Measurements from ENCODE around the gene ANO5. TPM values are rescaled to one million over a fixed set of nuclear protein-coding genes. Genes with fewer than 3 reads are reported as not detected.

ANO5 gene
- total RNA-seq, 1 experiment from 2014 or later: 6.3 TPM

DNA sequence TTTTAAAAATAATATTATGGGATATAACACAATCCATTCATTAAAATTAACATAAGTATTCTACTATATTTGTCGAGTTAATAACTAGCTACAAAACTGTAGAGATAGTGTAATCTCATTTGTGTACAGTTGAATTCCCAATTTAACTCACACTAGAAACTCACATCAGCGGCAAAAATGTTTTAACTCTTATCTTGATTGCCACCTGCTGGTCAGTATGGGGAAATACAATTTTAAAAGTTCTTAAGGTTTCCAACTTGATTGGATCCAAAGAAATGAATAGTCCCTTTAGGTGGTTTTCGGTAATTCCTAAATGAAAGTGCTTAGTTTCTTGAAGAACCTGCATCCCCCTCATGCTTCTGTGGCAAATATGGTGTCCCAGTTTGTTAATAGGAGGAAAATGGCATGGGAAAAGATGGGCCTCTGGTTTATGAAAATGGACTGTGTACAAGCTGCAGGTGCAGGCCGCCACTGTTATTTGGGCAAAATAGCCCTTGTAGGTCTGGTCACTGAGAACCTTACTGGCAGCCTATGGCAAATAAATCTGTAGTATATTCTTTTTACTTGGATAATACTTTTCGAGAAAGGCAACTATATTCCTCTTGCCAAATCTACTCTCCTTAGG, 111.6 kb downstream of the ANO5 start:
- H3K9me3 Mint-ChIP-seq: no peaks in the 10 kb centered on the region
- CTCF ChIA-PET: interaction anchor here (0.9 to 2.8 kb wide), 6 partner anchors 14 to 484 kb away, joined by 3 to 14 read pairs (median 4); no protein-coding TSS in a partner anchor
- H3K4me1 Mint-ChIP-seq: no peaks in the 10 kb centered on the region
- H3K27me3 Mint-ChIP-seq (ENCODE audit: low read depth): no peaks in the 10 kb centered on the region
- DNase-seq (ENCODE audit: low spot score) (no peak), ATAC-seq (peak; percentile 53)
- H3K27ac Mint-ChIP-seq: no peak overlapping the region
- no peaks in the 10 kb centered on the region for H3K36me3 Mint-ChIP-seq
- no peak overlapping the region for H3K4me3 Mint-ChIP-seq
- TF ChIP-seq JUN (CRISPR knock-in tag; IDR thresholded peaks at IDR 0.05) (no peak), ZBTB21 (CRISPR knock-in tag; IDR thresholded peaks at IDR 0.05; ENCODE audit: borderline replicate concordance) (no peak), ZNF671 (CRISPR knock-in tag; IDR thresholded peaks at IDR 0.05) (no peak)
- TF ChIP-seq, protein P1, sequence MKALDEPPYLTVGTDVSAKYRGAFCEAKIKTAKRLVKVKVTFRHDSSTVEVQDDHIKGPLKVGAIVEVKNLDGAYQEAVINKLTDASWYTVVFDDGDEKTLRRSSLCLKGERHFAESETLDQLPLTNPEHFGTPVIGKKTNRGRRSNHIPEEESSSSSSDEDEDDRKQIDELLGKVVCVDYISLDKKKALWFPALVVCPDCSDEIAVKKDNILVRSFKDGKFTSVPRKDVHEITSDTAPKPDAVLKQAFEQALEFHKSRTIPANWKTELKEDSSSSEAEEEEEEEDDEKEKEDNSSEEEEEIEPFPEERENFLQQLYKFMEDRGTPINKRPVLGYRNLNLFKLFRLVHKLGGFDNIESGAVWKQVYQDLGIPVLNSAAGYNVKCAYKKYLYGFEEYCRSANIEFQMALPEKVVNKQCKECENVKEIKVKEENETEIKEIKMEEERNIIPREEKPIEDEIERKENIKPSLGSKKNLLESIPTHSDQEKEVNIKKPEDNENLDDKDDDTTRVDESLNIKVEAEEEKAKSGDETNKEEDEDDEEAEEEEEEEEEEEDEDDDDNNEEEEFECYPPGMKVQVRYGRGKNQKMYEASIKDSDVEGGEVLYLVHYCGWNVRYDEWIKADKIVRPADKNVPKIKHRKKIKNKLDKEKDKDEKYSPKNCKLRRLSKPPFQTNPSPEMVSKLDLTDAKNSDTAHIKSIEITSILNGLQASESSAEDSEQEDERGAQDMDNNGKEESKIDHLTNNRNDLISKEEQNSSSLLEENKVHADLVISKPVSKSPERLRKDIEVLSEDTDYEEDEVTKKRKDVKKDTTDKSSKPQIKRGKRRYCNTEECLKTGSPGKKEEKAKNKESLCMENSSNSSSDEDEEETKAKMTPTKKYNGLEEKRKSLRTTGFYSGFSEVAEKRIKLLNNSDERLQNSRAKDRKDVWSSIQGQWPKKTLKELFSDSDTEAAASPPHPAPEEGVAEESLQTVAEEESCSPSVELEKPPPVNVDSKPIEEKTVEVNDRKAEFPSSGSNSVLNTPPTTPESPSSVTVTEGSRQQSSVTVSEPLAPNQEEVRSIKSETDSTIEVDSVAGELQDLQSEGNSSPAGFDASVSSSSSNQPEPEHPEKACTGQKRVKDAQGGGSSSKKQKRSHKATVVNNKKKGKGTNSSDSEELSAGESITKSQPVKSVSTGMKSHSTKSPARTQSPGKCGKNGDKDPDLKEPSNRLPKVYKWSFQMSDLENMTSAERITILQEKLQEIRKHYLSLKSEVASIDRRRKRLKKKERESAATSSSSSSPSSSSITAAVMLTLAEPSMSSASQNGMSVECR (CRISPR knock-in tag; IDR thresholded peaks at IDR 0.05; ENCODE audit: borderline replicate concordance): no peak
- TF ChIP-seq, protein P2, sequence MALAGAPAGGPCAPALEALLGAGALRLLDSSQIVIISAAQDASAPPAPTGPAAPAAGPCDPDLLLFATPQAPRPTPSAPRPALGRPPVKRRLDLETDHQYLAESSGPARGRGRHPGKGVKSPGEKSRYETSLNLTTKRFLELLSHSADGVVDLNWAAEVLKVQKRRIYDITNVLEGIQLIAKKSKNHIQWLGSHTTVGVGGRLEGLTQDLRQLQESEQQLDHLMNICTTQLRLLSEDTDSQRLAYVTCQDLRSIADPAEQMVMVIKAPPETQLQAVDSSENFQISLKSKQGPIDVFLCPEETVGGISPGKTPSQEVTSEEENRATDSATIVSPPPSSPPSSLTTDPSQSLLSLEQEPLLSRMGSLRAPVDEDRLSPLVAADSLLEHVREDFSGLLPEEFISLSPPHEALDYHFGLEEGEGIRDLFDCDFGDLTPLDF (CRISPR knock-in tag; IDR thresholded peaks at IDR 0.05): no peak
- TF ChIP-seq, protein P3, sequence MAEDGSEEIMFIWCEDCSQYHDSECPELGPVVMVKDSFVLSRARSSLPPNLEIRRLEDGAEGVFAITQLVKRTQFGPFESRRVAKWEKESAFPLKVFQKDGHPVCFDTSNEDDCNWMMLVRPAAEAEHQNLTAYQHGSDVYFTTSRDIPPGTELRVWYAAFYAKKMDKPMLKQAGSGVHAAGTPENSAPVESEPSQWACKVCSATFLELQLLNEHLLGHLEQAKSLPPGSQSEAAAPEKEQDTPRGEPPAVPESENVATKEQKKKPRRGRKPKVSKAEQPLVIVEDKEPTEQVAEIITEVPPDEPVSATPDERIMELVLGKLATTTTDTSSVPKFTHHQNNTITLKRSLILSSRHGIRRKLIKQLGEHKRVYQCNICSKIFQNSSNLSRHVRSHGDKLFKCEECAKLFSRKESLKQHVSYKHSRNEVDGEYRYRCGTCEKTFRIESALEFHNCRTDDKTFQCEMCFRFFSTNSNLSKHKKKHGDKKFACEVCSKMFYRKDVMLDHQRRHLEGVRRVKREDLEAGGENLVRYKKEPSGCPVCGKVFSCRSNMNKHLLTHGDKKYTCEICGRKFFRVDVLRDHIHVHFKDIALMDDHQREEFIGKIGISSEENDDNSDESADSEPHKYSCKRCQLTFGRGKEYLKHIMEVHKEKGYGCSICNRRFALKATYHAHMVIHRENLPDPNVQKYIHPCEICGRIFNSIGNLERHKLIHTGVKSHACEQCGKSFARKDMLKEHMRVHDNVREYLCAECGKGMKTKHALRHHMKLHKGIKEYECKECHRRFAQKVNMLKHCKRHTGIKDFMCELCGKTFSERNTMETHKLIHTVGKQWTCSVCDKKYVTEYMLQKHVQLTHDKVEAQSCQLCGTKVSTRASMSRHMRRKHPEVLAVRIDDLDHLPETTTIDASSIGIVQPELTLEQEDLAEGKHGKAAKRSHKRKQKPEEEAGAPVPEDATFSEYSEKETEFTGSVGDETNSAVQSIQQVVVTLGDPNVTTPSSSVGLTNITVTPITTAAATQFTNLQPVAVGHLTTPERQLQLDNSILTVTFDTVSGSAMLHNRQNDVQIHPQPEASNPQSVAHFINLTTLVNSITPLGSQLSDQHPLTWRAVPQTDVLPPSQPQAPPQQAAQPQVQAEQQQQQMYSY (CRISPR knock-in tag; IDR thresholded peaks at IDR 0.05): no peak
- TF ChIP-seq, protein P4, sequence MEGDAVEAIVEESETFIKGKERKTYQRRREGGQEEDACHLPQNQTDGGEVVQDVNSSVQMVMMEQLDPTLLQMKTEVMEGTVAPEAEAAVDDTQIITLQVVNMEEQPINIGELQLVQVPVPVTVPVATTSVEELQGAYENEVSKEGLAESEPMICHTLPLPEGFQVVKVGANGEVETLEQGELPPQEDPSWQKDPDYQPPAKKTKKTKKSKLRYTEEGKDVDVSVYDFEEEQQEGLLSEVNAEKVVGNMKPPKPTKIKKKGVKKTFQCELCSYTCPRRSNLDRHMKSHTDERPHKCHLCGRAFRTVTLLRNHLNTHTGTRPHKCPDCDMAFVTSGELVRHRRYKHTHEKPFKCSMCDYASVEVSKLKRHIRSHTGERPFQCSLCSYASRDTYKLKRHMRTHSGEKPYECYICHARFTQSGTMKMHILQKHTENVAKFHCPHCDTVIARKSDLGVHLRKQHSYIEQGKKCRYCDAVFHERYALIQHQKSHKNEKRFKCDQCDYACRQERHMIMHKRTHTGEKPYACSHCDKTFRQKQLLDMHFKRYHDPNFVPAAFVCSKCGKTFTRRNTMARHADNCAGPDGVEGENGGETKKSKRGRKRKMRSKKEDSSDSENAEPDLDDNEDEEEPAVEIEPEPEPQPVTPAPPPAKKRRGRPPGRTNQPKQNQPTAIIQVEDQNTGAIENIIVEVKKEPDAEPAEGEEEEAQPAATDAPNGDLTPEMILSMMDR (IDR thresholded peaks at IDR 0.05): peak; percentile 66
- POLR2A ChIA-PET: no interaction called here

DNA sequence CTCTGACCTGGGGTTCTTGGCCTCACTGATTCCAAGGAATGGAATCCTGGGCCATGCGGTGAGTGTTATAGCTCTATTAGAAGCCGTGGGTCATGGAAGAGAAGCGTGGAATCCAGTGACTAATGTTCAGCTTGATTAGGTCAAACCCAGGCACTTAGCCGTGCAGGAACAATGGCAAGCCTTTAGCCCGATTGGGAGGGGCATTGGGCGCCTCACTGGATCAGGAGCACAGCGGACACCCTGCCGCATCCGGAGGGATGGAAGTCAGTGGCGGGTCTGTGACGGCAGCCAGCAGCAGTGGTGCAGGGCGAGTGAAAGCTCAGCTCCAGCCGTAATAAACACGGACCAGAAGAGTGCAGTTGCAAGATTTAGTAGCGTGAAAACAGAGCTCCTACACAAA, 124.8 kb downstream of the ANO5 start:
- POLR2A ChIA-PET: no interaction called here
- ATAC-seq: no peak
- H3K4me3 Mint-ChIP-seq: no peak overlapping the region
- no peak overlapping the region for H3K27ac Mint-ChIP-seq
- CTCF ChIA-PET: interaction anchor here (0.5 to 1.4 kb wide), 3 partner anchors 10 to 73 kb away, joined by 3 to 6 read pairs (median 3); no protein-coding TSS in a partner anchor
- H3K36me3 Mint-ChIP-seq: no peaks in the 10 kb centered on the region
- H3K4me1 Mint-ChIP-seq: peaks cover 3% of the 10 kb centered on the region; the same call in 1 of the 2 replicates
- no peak for DNase-seq (ENCODE audit: low spot score)
- H3K9me3 Mint-ChIP-seq: no peaks in the 10 kb centered on the region
- H3K27me3 Mint-ChIP-seq (ENCODE audit: low read depth): no peaks in the 10 kb centered on the region
- TF ChIP-seq TEAD1 (CRISPR knock-in tag; IDR thresholded peaks at IDR 0.05) (no peak), ESRRA (CRISPR knock-in tag; IDR thresholded peaks at IDR 0.05; ENCODE audit: borderline replicate concordance) (no peak), JAZF1 (CRISPR knock-in tag; IDR thresholded peaks at IDR 0.05) (no peak), NR3C1 (CRISPR knock-in tag; conservative IDR thresholded peaks at IDR 0.05; ENCODE audit: low read depth) (no peak), SMAD4 (CRISPR knock-in tag; IDR thresholded peaks at IDR 0.05) (no peak)
- TF ChIP-seq, protein P2 (CRISPR knock-in tag; IDR thresholded peaks at IDR 0.05): no peak
- TF ChIP-seq, protein P1 (CRISPR knock-in tag; IDR thresholded peaks at IDR 0.05; ENCODE audit: borderline replicate concordance): no peak
- TF ChIP-seq, protein P5, sequence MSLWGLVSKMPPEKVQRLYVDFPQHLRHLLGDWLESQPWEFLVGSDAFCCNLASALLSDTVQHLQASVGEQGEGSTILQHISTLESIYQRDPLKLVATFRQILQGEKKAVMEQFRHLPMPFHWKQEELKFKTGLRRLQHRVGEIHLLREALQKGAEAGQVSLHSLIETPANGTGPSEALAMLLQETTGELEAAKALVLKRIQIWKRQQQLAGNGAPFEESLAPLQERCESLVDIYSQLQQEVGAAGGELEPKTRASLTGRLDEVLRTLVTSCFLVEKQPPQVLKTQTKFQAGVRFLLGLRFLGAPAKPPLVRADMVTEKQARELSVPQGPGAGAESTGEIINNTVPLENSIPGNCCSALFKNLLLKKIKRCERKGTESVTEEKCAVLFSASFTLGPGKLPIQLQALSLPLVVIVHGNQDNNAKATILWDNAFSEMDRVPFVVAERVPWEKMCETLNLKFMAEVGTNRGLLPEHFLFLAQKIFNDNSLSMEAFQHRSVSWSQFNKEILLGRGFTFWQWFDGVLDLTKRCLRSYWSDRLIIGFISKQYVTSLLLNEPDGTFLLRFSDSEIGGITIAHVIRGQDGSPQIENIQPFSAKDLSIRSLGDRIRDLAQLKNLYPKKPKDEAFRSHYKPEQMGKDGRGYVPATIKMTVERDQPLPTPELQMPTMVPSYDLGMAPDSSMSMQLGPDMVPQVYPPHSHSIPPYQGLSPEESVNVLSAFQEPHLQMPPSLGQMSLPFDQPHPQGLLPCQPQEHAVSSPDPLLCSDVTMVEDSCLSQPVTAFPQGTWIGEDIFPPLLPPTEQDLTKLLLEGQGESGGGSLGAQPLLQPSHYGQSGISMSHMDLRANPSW (CRISPR knock-in tag; conservative IDR thresholded peaks at IDR 0.05; ENCODE audit: low read depth): no peak

All from WTC11 (cell line).